ENCODE measurements around the gene MSMP. TPM values are rescaled to one million over a fixed set of nuclear protein-coding genes. Genes with fewer than 3 reads are reported as not detected.
A peak's percentile ranks its signal among the peaks of the same experiment; 100 is the strongest.

Gene MSMP
- total and polyA plus RNA-seq, 9 of the 15 experiments (the other 6 are each of a cell fraction or from before 2014, with no cell fraction given), result 0.60 TPM; not detected in 8

DNA sequence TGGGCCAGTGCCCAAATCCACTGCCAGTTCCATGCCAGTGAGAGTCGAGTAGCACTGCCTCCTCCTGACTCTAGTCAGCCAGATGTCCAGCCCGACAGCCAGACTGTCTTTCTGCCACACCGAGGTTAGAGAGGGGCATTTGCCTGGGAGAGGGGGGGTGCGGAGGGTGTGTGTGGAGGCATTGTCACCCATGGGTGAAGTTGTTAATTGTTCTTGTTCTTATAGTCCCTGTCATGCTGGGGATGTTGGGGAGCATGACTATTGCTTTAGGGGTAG lies 3.9 kb downstream of the MSMP start:
- H3K4me1 ChIP-seq (replicated peaks in 1 of 2; ENCODE audit: control insufficient read depth in 2 of 2, insufficient read depth in 2 of 2, low read length in 2 of 2), result peaks cover 8 to 23% of the 10 kb centered on the region in 2 experiments; a peak in 4 of 5 replicates
- no peaks in the 10 kb centered on the region for H3K9me3 ChIP-seq (replicated peaks; ENCODE audit: control insufficient read depth, insufficient read depth, low read depth, low read length)
- FAIRE-seq (no peak), DNase-seq (ENCODE audit: extremely low read depth in 1 of 4, low spot score in 3 of 4) (no peak), ATAC-seq (no peak)
- ChIA-PET CTCF (ENCODE audit: low intra/inter-chr PET ratio) (no interaction called here), POLR2A (interaction anchor here (0.8 to 3.9 kb wide), 4 partner anchors 9 to 89 kb away, joined by 3 to 17 read pairs (median 3); no protein-coding TSS in a partner anchor)
- peaks cover 19% of the 10 kb centered on the region for H4K20me1 ChIP-seq (replicated peaks; ENCODE audit: control insufficient read depth, insufficient read depth, low read length)
- H3K9me1 ChIP-seq (ENCODE audit: control insufficient read depth, insufficient read depth, low read length), result peaks cover 6% of the 10 kb centered on the region
- BruUV-seq (replicated peaks), result no TSS peak
- peak overlapping the region; percentile 68 to 86; a peak in 3 of 4 replicates for H3K9ac ChIP-seq (ENCODE audit: insufficient read depth in 1 of 2, low read depth in 2 of 2, low read length in 2 of 2)
- H2AFZ ChIP-seq (ENCODE audit: low read depth, low read length), result no peak overlapping the region
- intact Hi-C loops (cut with micrococcal nuclease) (no loop called here), in situ Hi-C loops (cut with MboI) (no loop called here)
- peaks cover 48% of the 10 kb centered on the region for H3K79me2 ChIP-seq (ENCODE audit: control insufficient read depth, insufficient read depth, low read length)
- H3K4me2 ChIP-seq (ENCODE audit: insufficient read depth, low read length), result peak overlapping the region; percentile 93
- H3K4me3 ChIP-seq, result peak overlapping the region; percentile 95
- H3K36me3 ChIP-seq (ENCODE audit: control insufficient read depth, insufficient read depth, low read length), result peaks cover 40% of the 10 kb centered on the region; the same call in 2 of the 3 replicates
- H3K27ac ChIP-seq (ENCODE audit: extremely low read depth, low read depth, low read length), result peak overlapping the region; percentile 91; the same call in 2 of the 3 replicates
- H3K27me3 ChIP-seq (ENCODE audit: control insufficient read depth in 2 of 2, insufficient read depth in 2 of 2, low read length in 2 of 2), result no peaks in the 10 kb centered on the region
- 86% methylated on average over 2 of the region's 4 CpGs for WGBS (ENCODE audit: insufficient coverage, low coverage, missing lambda C conversion rate)
- TF ChIP-seq RBBP5 (IDR thresholded peaks at IDR 0.05; ENCODE audit: borderline replicate concordance, insufficient read depth, low read length, poor library complexity, severe bottlenecking) (no peak), DDX20 (tag; IDR thresholded peaks at IDR 0.05; ENCODE audit: low read depth) (no peak), PCBP1 (IDR thresholded peaks at IDR 0.05; ENCODE audit: low read depth, low read length, poor library complexity, severe bottlenecking) (no peak), ELF1 (tag; IDR thresholded peaks at IDR 0.05) (no peak), NFE2 (IDR thresholded peaks at IDR 0.05; ENCODE audit: low read depth) (no peak), EP300 (IDR thresholded peaks at IDR 0.05; ENCODE audit: low read length) (no peak), CCNT2 (IDR thresholded peaks at IDR 0.05; ENCODE audit: borderline replicate concordance, extremely low read depth, insufficient read length, low read depth, low read length) (no peak), NFE2L1 (tag; IDR thresholded peaks at IDR 0.05; ENCODE audit: borderline replicate concordance, low read depth) (no peak)
- TF ChIP-seq, protein P1, sequence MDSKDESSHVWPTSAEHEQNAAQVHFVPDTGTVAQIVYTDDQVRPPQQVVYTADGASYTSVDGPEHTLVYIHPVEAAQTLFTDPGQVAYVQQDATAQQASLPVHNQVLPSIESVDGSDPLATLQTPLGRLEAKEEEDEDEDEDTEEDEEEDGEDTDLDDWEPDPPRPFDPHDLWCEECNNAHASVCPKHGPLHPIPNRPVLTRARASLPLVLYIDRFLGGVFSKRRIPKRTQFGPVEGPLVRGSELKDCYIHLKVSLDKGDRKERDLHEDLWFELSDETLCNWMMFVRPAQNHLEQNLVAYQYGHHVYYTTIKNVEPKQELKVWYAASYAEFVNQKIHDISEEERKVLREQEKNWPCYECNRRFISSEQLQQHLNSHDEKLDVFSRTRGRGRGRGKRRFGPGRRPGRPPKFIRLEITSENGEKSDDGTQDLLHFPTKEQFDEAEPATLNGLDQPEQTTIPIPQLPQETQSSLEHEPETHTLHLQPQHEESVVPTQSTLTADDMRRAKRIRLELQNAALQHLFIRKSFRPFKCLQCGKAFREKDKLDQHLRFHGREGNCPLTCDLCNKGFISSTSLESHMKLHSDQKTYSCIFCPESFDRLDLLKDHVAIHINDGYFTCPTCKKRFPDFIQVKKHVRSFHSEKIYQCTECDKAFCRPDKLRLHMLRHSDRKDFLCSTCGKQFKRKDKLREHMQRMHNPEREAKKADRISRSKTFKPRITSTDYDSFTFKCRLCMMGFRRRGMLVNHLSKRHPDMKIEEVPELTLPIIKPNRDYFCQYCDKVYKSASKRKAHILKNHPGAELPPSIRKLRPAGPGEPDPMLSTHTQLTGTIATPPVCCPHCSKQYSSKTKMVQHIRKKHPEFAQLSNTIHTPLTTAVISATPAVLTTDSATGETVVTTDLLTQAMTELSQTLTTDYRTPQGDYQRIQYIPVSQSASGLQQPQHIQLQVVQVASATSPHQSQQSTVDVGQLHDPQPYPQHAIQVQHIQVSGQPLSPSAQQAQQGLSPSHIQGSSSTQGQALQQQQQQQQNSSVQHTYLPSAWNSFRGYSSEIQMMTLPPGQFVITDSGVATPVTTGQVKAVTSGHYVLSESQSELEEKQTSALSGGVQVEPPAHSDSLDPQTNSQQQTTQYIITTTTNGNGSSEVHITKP (IDR thresholded peaks at IDR 0.05; ENCODE audit: partially characterized antibody), result no peak

Data from K562 (cell line).